ENCODE measurements around the gene PTK6. TPM values are rescaled to one million over a fixed set of nuclear protein-coding genes. Genes with fewer than 3 reads are reported as not detected.
"Not testable (repeated sequence)": the region's sequence is repeated elsewhere in the genome, so short reads cannot be mapped to it uniquely, and the experiment has no call there.

PTK6 gene
- total RNA-seq, 1 donor from 2014 or later: not detected

- intact Hi-C loops (cut with micrococcal nuclease); DNase-seq; ATAC-seq: not testable (repeated sequence)
Observed at GRCh38 chr20:63571087-63571478, 33.9 kb upstream of the PTK6 start.

GRCh38 chr20:63570281-63571086 is 33.3 kb upstream of the PTK6 start:
- intact Hi-C loops (cut with micrococcal nuclease): no loop called here
- no peak for DNase-seq
- ATAC-seq: no peak

DNA sequence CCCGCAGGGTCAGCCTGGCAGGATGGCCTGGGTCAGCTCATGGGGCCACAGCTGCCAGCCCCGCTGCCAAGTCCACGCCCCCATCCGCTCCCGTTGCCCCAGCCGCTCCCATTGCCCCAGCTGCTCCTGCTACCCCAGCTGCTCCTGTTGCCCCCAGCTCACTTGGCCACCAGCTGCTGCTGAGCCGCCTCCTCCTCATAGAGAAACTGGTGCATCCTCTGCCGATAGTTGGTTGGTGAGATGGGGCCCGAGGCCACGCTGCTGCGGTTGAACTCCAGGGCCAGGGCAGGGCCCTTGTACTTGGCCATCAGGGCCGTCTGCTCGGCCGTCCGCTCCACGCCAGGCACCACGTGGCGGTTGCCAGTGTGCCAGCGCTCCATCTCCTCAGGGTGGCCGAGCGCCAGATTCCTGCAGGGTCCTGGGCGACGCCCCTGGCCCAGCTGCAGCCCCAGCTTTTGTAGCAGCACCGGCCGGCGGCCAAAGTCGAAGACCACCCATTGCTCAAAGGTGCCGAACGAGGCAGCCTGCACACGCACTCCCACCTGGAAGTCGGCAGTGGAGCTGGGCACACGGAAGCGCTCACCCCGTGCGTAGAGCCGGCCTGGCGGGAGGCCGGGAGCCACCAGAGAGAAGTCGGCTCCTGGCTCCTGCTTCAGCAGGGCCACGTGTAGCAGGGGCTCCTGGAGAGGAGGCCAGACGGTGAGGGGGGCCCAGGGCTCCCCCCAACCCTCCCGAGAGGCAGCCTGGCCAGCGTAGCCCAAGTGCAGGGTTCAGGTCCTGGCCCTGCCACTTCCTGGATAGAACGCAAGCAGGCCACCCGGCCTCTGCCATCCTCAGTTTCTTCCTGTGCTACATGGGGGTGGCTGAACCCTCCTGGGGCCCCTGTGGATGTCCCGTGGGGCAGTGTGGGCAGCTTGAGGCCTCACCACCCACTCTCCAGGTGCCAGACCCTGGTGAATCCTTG is 32.1 kb upstream of the PTK6 start:
- no peak for ATAC-seq
- DNase-seq: no peak

GRCh38 chr20:63568170-63568981 is 31.2 kb upstream of the PTK6 start:
- ATAC-seq: no peak
- intact Hi-C loops (cut with micrococcal nuclease): no loop called here
- DNase-seq: no peak

More for the DNA sequence above, 32.1 kb upstream of the PTK6 start:
- intact Hi-C loops (cut with micrococcal nuclease): no loop called here

- DNase-seq (peak; percentile 64), ATAC-seq (peak; percentile 54)
- intact Hi-C loops (cut with micrococcal nuclease): no loop called here
Observed at GRCh38 chr20:63567386-63568169, 30.4 kb upstream of the PTK6 start.

- intact Hi-C loops (cut with micrococcal nuclease): no loop called here
- DNase-seq: no peak
- ATAC-seq: peak; percentile 9
Observed at GRCh38 chr20:63567136-63567385, 29.9 kb upstream of the PTK6 start.

DNA sequence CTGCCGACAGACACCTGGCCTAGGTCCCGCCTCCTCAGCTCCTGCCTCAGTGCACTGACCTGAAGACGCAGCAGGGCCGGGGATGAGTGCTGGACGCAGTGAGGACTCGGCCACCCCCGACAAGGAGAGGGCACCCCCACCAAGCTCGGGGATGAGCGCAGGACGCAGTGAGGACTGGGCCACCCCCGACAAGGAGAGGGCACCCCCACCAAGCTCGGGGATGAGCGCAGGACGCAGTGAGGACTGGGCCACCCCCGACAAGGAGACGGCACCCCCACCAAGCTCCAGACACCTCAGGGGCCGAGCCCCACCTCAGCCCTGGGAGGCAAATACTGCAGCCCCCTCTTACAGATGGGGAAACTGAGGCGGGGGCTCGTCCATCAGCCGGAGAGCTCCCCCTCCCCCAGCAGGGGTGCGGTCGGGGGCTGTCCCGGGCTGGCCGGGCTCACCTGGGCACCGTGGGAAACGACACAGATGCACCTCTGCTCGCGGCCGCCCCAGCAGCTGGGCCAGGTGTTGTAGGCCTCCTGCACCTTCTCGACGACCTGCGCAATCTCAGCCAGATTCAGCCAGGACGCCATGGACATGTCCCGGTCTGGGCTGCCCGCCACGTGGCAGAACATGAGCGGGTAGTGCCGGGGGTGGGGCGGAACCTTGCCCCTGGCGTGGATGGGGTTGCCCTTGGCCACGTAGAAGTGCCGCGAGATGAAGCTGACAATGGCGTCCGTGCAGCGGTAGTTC is 29.4 kb upstream of the PTK6 start:
- DNase-seq (no peak), ATAC-seq (no peak)
- intact Hi-C loops (cut with micrococcal nuclease): no loop called here

DNA sequence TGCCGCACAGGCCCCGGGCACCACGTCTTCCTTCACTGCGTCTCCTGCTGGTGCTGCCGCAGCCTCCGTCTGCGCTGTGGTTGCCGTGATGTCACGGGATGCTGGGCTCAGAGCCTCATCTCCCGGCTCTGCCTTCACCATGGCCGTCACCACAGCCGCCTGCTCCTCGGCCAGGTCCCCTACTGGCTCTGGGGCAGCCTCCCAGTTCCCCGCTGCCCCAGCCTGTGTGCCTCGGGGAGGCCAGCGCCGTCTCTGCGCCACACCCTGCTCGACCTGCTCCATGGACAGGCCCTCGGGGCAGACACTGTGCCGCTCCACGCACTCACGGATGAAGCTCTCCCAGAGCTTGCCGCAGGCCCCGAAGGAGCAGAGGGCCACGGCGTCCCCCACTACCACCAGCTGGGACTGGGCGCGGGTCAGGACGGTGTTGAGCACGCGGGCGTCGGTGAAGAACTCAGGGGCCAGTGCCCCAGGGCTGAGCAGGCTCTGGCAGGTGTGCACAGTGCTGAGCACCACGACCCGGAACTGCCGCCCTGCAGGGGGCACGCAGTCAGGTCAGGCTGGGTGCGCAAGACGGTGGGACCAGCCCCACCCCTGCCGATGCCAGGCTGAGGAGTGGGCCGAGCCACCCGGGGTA is 28.6 kb upstream of the PTK6 start:
- ATAC-seq (no peak), DNase-seq (no peak)
- intact Hi-C loops (cut with micrococcal nuclease): no loop called here

DNA sequence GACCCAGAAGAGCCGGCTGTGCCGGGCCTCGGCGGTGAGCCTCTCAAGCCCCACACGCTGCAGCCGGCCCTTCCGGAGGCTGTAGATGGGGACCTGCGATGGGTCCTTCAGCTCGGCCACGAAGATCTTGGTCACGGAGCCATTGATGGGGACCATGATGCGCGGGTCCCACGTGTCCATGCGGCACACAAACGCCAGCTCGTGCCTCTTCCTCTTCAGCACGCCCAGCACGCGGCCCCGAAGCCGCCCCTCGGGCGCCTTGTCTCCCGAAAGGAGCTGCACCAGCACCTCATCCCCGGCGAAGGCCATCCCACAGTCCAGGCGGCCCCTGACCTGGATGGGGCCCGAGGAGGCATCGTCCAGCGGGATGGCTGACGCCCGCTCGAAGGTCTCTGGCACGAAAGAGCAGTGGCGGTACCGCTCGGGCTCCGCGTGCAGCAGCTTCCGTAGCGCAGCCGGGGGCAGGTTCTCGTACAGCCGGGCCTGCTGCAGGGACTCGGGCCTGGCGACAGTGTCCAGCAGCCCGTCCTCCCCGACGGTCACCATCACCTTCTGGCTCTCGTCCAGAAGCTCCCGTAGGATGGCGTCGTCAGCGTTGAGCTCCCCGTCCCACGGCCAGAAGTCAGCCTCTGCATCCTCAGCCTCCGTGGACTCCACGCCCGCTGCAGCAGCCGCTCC is 28.0 kb upstream of the PTK6 start:
- no peak for ATAC-seq
- intact Hi-C loops (cut with micrococcal nuclease): no loop called here
- no peak for DNase-seq

DNA sequence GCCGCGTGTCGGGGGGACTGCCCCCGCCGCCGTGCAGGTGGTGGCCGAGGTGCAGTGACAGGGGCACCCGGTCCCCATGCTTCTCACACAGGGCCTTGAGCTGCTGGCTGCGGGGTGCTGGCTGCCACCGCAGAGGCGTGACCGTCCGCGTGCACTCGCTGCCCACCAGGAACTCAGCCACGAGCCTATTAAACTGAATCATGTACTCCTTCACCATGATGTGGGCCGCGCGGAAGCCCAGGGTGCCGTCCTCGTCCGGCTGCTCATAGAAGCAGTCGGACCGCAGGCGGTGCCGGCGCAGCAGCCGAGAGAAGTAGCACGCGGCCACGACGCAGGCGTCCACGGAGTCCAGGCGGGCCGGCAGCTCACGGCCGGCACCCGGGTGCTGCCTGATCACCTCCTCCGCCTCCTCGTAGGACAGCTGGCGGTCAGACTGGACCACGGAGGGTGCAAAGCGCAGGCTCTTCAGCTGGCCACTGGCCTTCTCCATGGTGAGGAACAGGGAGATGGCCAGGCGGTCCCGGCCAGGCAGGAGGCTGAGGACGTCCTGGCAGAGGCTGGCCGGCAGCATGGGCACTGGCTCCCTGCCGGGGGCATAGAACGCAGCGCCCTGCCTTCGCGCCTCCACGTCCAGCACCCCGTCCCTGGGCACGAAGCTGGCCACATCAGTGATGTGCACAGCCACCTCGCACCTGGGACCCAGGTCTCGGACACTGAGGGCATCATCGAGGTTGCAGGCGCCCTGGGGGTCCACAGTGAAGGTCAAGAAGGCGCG is 27.0 kb upstream of the PTK6 start:
- intact Hi-C loops (cut with micrococcal nuclease): no loop called here
- DNase-seq (no peak), ATAC-seq (no peak)

GRCh38 chr20:63563225-63563935 is 26.2 kb upstream of the PTK6 start:
- ATAC-seq: no peak
- intact Hi-C loops (cut with micrococcal nuclease): no loop called here
- no peak for DNase-seq

- intact Hi-C loops (cut with micrococcal nuclease): no loop called here
- no peak for ATAC-seq
- no peak for DNase-seq
Observed at GRCh38 chr20:63562461-63563224, 25.5 kb upstream of the PTK6 start.

DNA sequence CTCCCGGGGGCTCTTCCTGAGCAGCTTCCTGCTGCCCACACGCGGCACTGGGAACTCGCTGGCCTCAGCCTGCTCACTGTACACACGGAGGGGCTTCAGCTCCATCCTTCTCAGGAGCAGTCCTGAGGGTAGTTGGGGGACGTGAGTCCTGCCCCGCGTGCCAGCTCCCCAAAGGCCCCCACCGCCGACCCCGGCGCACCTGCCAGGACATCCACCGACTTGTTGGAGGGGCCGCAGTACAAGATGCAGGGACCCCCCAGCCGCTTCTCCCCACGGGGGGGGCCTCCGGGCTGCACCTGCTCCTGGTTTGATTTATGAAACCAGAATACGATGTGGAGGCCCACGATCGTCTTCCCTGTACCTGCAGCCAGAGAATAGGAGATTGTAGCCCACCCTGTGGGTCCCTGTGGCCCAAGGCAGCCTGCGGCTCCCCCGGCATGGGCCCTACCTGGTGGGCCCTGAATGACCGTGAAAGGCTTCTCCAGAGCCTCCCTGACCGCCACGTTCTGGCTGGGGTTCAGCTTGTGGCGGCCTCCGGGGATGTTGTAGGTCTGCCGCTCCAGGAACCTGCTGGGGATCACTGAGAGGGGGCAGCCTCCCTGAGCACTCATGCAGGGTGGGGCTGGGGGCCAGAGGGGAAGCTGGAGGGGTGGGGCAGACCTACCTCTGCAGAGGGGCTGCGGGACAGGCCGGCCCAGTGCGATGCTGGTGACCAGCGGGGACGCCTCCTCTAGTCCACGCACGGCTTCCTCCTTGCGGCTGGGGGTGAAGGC is 24.6 kb upstream of the PTK6 start:
- intact Hi-C loops (cut with micrococcal nuclease): no loop called here
- no peak for DNase-seq
- no peak for ATAC-seq

- intact Hi-C loops (cut with micrococcal nuclease): no loop called here
- DNase-seq: no peak
- ATAC-seq: no peak
Observed at GRCh38 chr20:63560856-63561609, 23.9 kb upstream of the PTK6 start.

Data from left ventricle myocardium superior (tissue), 1 donor.